IMR-90 (cell line): ENCODE measurements around the gene PARVG. TPM values are rescaled to one million over a fixed set of nuclear protein-coding genes. Genes with fewer than 3 reads are reported as not detected.
A peak's percentile ranks its signal among the peaks of the same experiment; 100 is the strongest.

ENCODE experiments used
- ATAC-seq: fragments of 200-7000 bp; cut with Tn5 transposase; 2 replicates; pipeline ENCODE4 v1.9.1; 2020; ENCODE audit warnings: low read depth, mild to moderate bottlenecking, moderate library complexity
- BruUV-seq: library from RNA; stranded (reverse); fragments of 400-500 nt; replicated peaks from 2 replicates; lab custom pipeline; 2021; lab: Mats Ljungman, UMichigan
- CTCF ChIA-PET: fragments of 300-600 bp; formaldehyde crosslinking; extraction: SDS; loops from one replicate; lab custom pipeline; 2021; ENCODE audit warnings: antibody characterized with exemption; lab: Yijun Ruan, JAX
- POLR2A ChIA-PET: fragments of 300-600 bp; sonication (Branson Sonifier 250); formaldehyde crosslinking; loops from one replicate; lab custom pipeline; 2022; ENCODE audit warnings: antibody characterized with exemption; ENCODE audit not compliant: unreplicated experiment; lab: Charles Lee
- DNase-seq: peaks from one replicate; pipeline ENCODE4 v3.0.0; 2013
- H2AFZ ChIP-seq: replicated peaks from 2 replicates; pipeline ENCODE3; 2013; ENCODE audit warnings: low read length, mild to moderate bottlenecking; ENCODE audit not compliant: poor library complexity
- H2AK5ac ChIP-seq: 2 replicates; pipeline ENCODE4 v1.6.1; 2013; ENCODE audit warnings: low read depth, low read length, inconsistent platforms
- H2AK9ac ChIP-seq: replicated peaks from 2 replicates; pipeline ENCODE3; 2013; ENCODE audit warnings: mild to moderate bottlenecking, low read depth, low read length, moderate library complexity; ENCODE audit not compliant: poor library complexity
- H2BK120ac ChIP-seq: 2 replicates; pipeline ENCODE4 v1.6.1; 2013; ENCODE audit warnings: low read depth, low read length, inconsistent platforms
- H2BK15ac ChIP-seq: 3 replicates; pipeline ENCODE4 v1.6.1; 2013; ENCODE audit warnings: low read depth, low read length, inconsistent platforms
- H2BK20ac ChIP-seq: 2 replicates; pipeline ENCODE4 v1.6.1; 2013; ENCODE audit warnings: low read depth, mild to moderate bottlenecking, inconsistent platforms, low read length, moderate library complexity
- H2BK5ac ChIP-seq: 2 replicates; pipeline ENCODE4 v1.6.1; 2013; ENCODE audit warnings: mild to moderate bottlenecking, low read depth, low read length, inconsistent platforms; ENCODE audit not compliant: poor library complexity, severe bottlenecking
- H3K14ac ChIP-seq: replicated peaks from 2 replicates; pipeline ENCODE4 v1.6.1; 2013; ENCODE audit warnings: low read depth, low read length, inconsistent platforms
- H3K18ac ChIP-seq: 2 replicates; pipeline ENCODE4 v1.6.1; 2013; ENCODE audit warnings: low read depth, low read length, control low read depth
- H3K23ac ChIP-seq: 2 replicates; pipeline ENCODE4 v1.6.1; 2013; ENCODE audit warnings: low read depth, low read length, inconsistent platforms
- H3K27ac ChIP-seq: 2 replicates; pipeline ENCODE4 v1.5.1; 2013; ENCODE audit warnings: mild to moderate bottlenecking, control low read depth, low read length; ENCODE audit not compliant: insufficient read depth
- H3K27me3 ChIP-seq: 2 replicates; pipeline ENCODE4 v1.6.1; 2013; ENCODE audit warnings: low read length; ENCODE audit not compliant: control insufficient read depth, insufficient read depth
- H3K36me3 ChIP-seq: 2 replicates; pipeline ENCODE4 v1.6.1; 2013; ENCODE audit warnings: low read length, mixed read lengths; ENCODE audit not compliant: control insufficient read depth, insufficient read depth
- H3K4ac ChIP-seq: 2 replicates; pipeline ENCODE4 v1.6.1; 2013; ENCODE audit warnings: low read depth, low read length, inconsistent platforms
- H3K4me1 ChIP-seq: 2 replicates; pipeline ENCODE4 v1.6.1; 2013; ENCODE audit warnings: low read length, mixed read lengths; ENCODE audit not compliant: control insufficient read depth, insufficient read depth
- H3K4me2 ChIP-seq: 2 replicates; pipeline ENCODE4 v1.6.1; 2013; ENCODE audit warnings: low read depth, mild to moderate bottlenecking, control low read depth, low read length, moderate library complexity
- H3K4me3 ChIP-seq: 2 replicates; pipeline ENCODE4 v1.5.1; 2013; ENCODE audit warnings: low read depth, mild to moderate bottlenecking, control low read depth, low read length, moderate library complexity; ENCODE audit not compliant: insufficient read depth
- H3K56ac ChIP-seq: 2 replicates; pipeline ENCODE4 v1.6.1; 2013; ENCODE audit warnings: low read length, inconsistent platforms; ENCODE audit not compliant: insufficient read depth; ENCODE audit errors: extremely low read depth
- H3K79me1 ChIP-seq, 2 experiments: 2 replicates each; pipeline ENCODE4 v1.6.1; 2013; ENCODE audit warnings: low read length in 2 of 2, inconsistent platforms in 1 of 2, low read depth in 1 of 2
- H3K9ac ChIP-seq: 2 replicates; pipeline ENCODE4 v1.6.1; 2013; ENCODE audit warnings: low read depth, low read length, control low read depth
- H3K9me1 ChIP-seq: 2 replicates; pipeline ENCODE4 v1.6.1; 2013; ENCODE audit warnings: low read length, inconsistent platforms; ENCODE audit not compliant: insufficient read depth
- H3K9me3 ChIP-seq: 2 replicates; pipeline ENCODE4 v1.6.1; 2013; ENCODE audit warnings: low read length; ENCODE audit not compliant: control insufficient read depth, insufficient read depth
- H4K20me1 ChIP-seq: 2 replicates; pipeline ENCODE4 v1.6.1; 2013; ENCODE audit warnings: low read length, inconsistent platforms; ENCODE audit not compliant: insufficient read depth
- H4K5ac ChIP-seq: 2 replicates; pipeline ENCODE4 v1.6.1; 2013; ENCODE audit warnings: mild to moderate bottlenecking, low read depth, low read length, control low read depth
- H4K8ac ChIP-seq, 2 experiments: 2 replicates each; pipeline ENCODE4 v1.6.1; 2013; ENCODE audit warnings: low read depth in 2 of 2, low read length in 2 of 2, control low read depth in 1 of 2, inconsistent platforms in 1 of 2
- H4K91ac ChIP-seq: 2 replicates; pipeline ENCODE4 v1.6.1; 2013; ENCODE audit warnings: low read depth, low read length, inconsistent platforms; ENCODE audit not compliant: insufficient read depth
- BHLHE40 ChIP-seq: fragments of 150-350 bp; IDR thresholded peaks from 2 replicates; pipeline ENCODE4 v1.6.1; 2016; ENCODE audit warnings: mild to moderate bottlenecking, low read depth, low read length
- CEBPB ChIP-seq: IDR thresholded peaks from 2 replicates; pipeline ENCODE4 v1.6.1; 2012; ENCODE audit warnings: low read depth, low read length, improper control_type of control experiment
- CHD1 ChIP-seq: IDR thresholded peaks from 2 replicates; pipeline ENCODE4 v1.6.1; 2012; ENCODE audit warnings: low read depth, low read length, improper control_type of control experiment
- CTCF ChIP-seq: conservative IDR thresholded peaks from 2 replicates; pipeline ENCODE4 v1.5.1; 2012; ENCODE audit warnings: mild to moderate bottlenecking, low read depth, low read length, improper control_type of control experiment
- ELK1 ChIP-seq: fragments of 150-350 bp; IDR thresholded peaks from 2 replicates; pipeline ENCODE4 v1.6.1; 2016; ENCODE audit warnings: low read depth, mild to moderate bottlenecking, low read length, moderate library complexity, borderline replicate concordance
- FOS ChIP-seq: fragments of 150-350 bp; IDR thresholded peaks from 2 replicates; pipeline ENCODE4 v1.6.1; 2016; ENCODE audit warnings: low read depth, low read length
- MAFK ChIP-seq: IDR thresholded peaks from 2 replicates; pipeline ENCODE4 v1.6.1; 2012; ENCODE audit warnings: low read depth, low read length, improper control_type of control experiment
- MAZ ChIP-seq: IDR thresholded peaks from 2 replicates; pipeline ENCODE4 v1.6.1; 2012; ENCODE audit warnings: low read depth, mild to moderate bottlenecking, low read length, improper control_type of control experiment, moderate library complexity, borderline replicate concordance
- MXI1 ChIP-seq: IDR thresholded peaks from 2 replicates; pipeline ENCODE4 v1.6.1; 2012; ENCODE audit warnings: low read depth, mild to moderate bottlenecking, low read length, moderate library complexity, borderline replicate concordance
- NFE2L2 ChIP-seq: fragments of 150-350 bp; IDR thresholded peaks from 2 replicates; pipeline ENCODE4 v1.6.1; 2016; ENCODE audit warnings: low read depth, mild to moderate bottlenecking, low read length
- POLR2A ChIP-seq: IDR thresholded peaks from 2 replicates; pipeline ENCODE4 v1.6.1; 2012; ENCODE audit warnings: mild to moderate bottlenecking, low read depth, low read length
- RAD21 ChIP-seq: IDR thresholded peaks from 2 replicates; pipeline ENCODE4 v1.6.1; 2012; ENCODE audit warnings: low read length, improper control_type of control experiment
- RCOR1 ChIP-seq: IDR thresholded peaks from 2 replicates; pipeline ENCODE4 v1.6.1; 2012; ENCODE audit warnings: mild to moderate bottlenecking, low read length, improper control_type of control experiment; ENCODE audit not compliant: insufficient replicate concordance
- RFX5 ChIP-seq: IDR thresholded peaks from 2 replicates; pipeline ENCODE4 v1.8.0; 2012; ENCODE audit warnings: low read depth, mild to moderate bottlenecking, low read length, moderate library complexity
- SMC3 ChIP-seq: fragments of 150-350 bp; IDR thresholded peaks from 2 replicates; pipeline ENCODE4 v1.6.1; 2016; ENCODE audit warnings: low read depth, mild to moderate bottlenecking, antibody characterized with exemption, low read length, moderate library complexity
- USF2 ChIP-seq: fragments of 150-350 bp; IDR thresholded peaks from 2 replicates; pipeline ENCODE4 v1.6.1; 2017; ENCODE audit warnings: mild to moderate bottlenecking, antibody characterized with exemption, low read length, low read depth
- WGBS, 2 experiments: methylation state at CpG; one replicate each; pipeline versions ENCODE4 v1.1.5 to v1.1.7; 2013; ENCODE audit warnings: missing lambda C conversion rate in 2 of 2; ENCODE audit not compliant: insufficient read length in 1 of 2; ENCODE audit errors: extremely low coverage in 2 of 2; 5-methylcytosine and 5-hydroxymethylcytosine counted together
- dilution Hi-C: fragments of 300-500 bp; cut with HindIII; formaldehyde crosslinking; loops from one replicate; pipeline ENCODE4 v1.14.3; 2018; ENCODE audit warnings: low sequenced_read_pairs; ENCODE audit not compliant: unreplicated experiment
- in situ Hi-C: fragments of 300-500 bp; cut with MboI; formaldehyde crosslinking; loops from 3 replicates; pipeline ENCODE4 v1.14.3; 2019; ENCODE audit warnings: low sequenced_read_pairs, inconsistent platforms, mixed read lengths
- intact Hi-C: fragments of 100-400 bp; cut with micrococcal nuclease; formaldehyde crosslinking; loops from 2 replicates; pipeline ENCODE4 v1.10.0; 2022
- polyA plus RNA-seq, 3 experiments: library from polyadenylated mRNA; depleted of rRNA; stranded (reverse); fragments of >200 nt; gene quantifications; 2 replicates each; pipeline ENCODE4 v1.2.3, GENCODE V29; 2012; ENCODE audit warnings: low replicate concordance in 1 of 3
- total RNA-seq: library from RNA; depleted of rRNA; stranded (reverse); fragments of >200 nt; gene quantifications from 2 replicates; pipeline ENCODE4 v1.2.3, GENCODE V29; 2012

PARVG gene
- total and polyA plus RNA-seq, 2 of the 4 experiments (the other 2 are of a cell fraction), result not detected

GRCh38 chr22:44192816-44193534 lies 12.2 kb downstream of the PARVG start:
- in situ Hi-C loops, result no loop called here
- H3K27ac ChIP-seq, result no peak overlapping the region
- H3K27me3 ChIP-seq, result peaks cover 39% of the 10 kb centered on the region
- no peaks in the 10 kb centered on the region for H3K9me1 ChIP-seq
- H3K4me1 ChIP-seq, result peaks cover 2% of the 10 kb centered on the region; the same call in 1 of the 2 replicates
- H3K23ac ChIP-seq, result no peak overlapping the region
- peak overlapping the region; percentile 72 for H2AK9ac ChIP-seq
- H2BK15ac ChIP-seq, result no peak overlapping the region
- no peak for ATAC-seq
- no peaks in the 10 kb centered on the region for H3K9me3 ChIP-seq
- H3K4me2 ChIP-seq, result no peak overlapping the region
- DNase-seq, result no peak
- H4K20me1 ChIP-seq, result no peaks in the 10 kb centered on the region
- H2AFZ ChIP-seq, result peak overlapping the region; percentile 43
- ChIA-PET CTCF (no interaction called here), POLR2A (no interaction called here)
- no peaks in the 10 kb centered on the region for H3K79me1 ChIP-seq
- H3K36me3 ChIP-seq, result no peaks in the 10 kb centered on the region
- no peak overlapping the region for H2BK120ac ChIP-seq
- H3K14ac ChIP-seq, result no peak overlapping the region
- H3K9ac ChIP-seq, result no peak overlapping the region
- BruUV-seq, result no TSS peak
- H3K4me3 ChIP-seq, result no peak overlapping the region
- no peak overlapping the region for H2AK5ac ChIP-seq
- 100% methylated on average over 1 of the region's 11 CpGs; no CpG with 5 or more reads in 1 of the 2 experiments for WGBS, 2 experiments
- H4K5ac ChIP-seq, result no peak overlapping the region
- no peak overlapping the region for H2BK5ac ChIP-seq
- no peak overlapping the region for H4K8ac ChIP-seq
- intact Hi-C loops, result no loop called here
- no peak overlapping the region for H3K18ac ChIP-seq
- no peak overlapping the region for H3K56ac ChIP-seq
- TF ChIP-seq MAZ (no peak), RFX5 (no peak), ELK1 (no peak), FOS (no peak), BHLHE40 (no peak), RCOR1 (no peak), RAD21 (no peak), USF2 (no peak), SMC3 (no peak), MXI1 (no peak), CEBPB (no peak), NFE2L2 (no peak), MAFK (no peak), POLR2A (no peak), CTCF (no peak), CHD1 (no peak)
- dilution Hi-C loops, result no loop called here
- no peak overlapping the region for H2BK20ac ChIP-seq
- H4K91ac ChIP-seq, result no peak overlapping the region
- no peak overlapping the region for H3K4ac ChIP-seq
